Anterior cingulate cortex (tissue), 58 donors: Measurements from ENCODE around the gene POMC.
"Not testable (repeated sequence)": the region's sequence is repeated elsewhere in the genome, so short reads cannot be mapped to it uniquely, and the experiment has no call there.

Experiments used
- DNase-seq, 58 donors: peaks; one replicate each; lab custom pipeline; 2025; lab: John Stamatoyannopoulos, UW

Gene POMC

GRCh38 chr2:25168256-25169072 lies at the start of gene POMC:
Gene POMC (minus strand): TSS chr2:25168580. CDS start chr2:25164772, 3,808 bp downstream.
- no peak for DNase-seq

GRCh38 chr2:25218100-25218499 lies 49.7 kb upstream of the POMC start:
- DNase-seq: no peak

- peak in 40 of 58 donors; percentile 4 to 61 (median 30) for DNase-seq
These were observed 47.7 kb upstream of the POMC start for GRCh38 chr2:25215948-25216679.

- DNase-seq: no peak
These were observed 46.9 kb upstream of the POMC start for GRCh38 chr2:25215232-25215631.

GRCh38 chr2:25213229-25213628 lies 44.8 kb upstream of the POMC start:
- no peak for DNase-seq

- not testable (repeated sequence) for DNase-seq
These were observed 42.5 kb upstream of the POMC start for GRCh38 chr2:25210923-25211322.

GRCh38 chr2:25207078-25207545 lies 38.7 kb upstream of the POMC start:
- DNase-seq: no peak

GRCh38 chr2:25204190-25204838 lies 35.9 kb upstream of the POMC start:
- peak in 3 of 58 donors; percentile 11 to 46 (median 15) for DNase-seq

GRCh38 chr2:25202275-25202674 lies 33.9 kb upstream of the POMC start:
- no peak for DNase-seq

GRCh38 chr2:25201794-25202193 lies 33.4 kb upstream of the POMC start:
- no peak for DNase-seq

GRCh38 chr2:25201265-25201664 lies 32.9 kb upstream of the POMC start:
- no peak for DNase-seq

- DNase-seq: no peak
These were observed 30.2 kb upstream of the POMC start for GRCh38 chr2:25198576-25198975.

GRCh38 chr2:25198209-25198525 lies 29.8 kb upstream of the POMC start:
- DNase-seq: no peak

- peak in 4 of 58 donors; percentile 9 to 14 (median 12) for DNase-seq
These were observed 29.2 kb upstream of the POMC start for GRCh38 chr2:25197336-25198208.

GRCh38 chr2:25194576-25195122 lies 26.3 kb upstream of the POMC start:
- no peak for DNase-seq

GRCh38 chr2:25190536-25190935 lies 22.2 kb upstream of the POMC start:
- DNase-seq: no peak

- DNase-seq: no peak
These were observed 20.0 kb upstream of the POMC start for GRCh38 chr2:25188405-25188804.

GRCh38 chr2:25187729-25188350 lies 19.5 kb upstream of the POMC start:
- no peak for DNase-seq

- no peak for DNase-seq
These were observed 15.9 kb upstream of the POMC start for GRCh38 chr2:25184254-25184653.
